ENCODE data around the gene MFN2.

Gene MFN2

DNA sequence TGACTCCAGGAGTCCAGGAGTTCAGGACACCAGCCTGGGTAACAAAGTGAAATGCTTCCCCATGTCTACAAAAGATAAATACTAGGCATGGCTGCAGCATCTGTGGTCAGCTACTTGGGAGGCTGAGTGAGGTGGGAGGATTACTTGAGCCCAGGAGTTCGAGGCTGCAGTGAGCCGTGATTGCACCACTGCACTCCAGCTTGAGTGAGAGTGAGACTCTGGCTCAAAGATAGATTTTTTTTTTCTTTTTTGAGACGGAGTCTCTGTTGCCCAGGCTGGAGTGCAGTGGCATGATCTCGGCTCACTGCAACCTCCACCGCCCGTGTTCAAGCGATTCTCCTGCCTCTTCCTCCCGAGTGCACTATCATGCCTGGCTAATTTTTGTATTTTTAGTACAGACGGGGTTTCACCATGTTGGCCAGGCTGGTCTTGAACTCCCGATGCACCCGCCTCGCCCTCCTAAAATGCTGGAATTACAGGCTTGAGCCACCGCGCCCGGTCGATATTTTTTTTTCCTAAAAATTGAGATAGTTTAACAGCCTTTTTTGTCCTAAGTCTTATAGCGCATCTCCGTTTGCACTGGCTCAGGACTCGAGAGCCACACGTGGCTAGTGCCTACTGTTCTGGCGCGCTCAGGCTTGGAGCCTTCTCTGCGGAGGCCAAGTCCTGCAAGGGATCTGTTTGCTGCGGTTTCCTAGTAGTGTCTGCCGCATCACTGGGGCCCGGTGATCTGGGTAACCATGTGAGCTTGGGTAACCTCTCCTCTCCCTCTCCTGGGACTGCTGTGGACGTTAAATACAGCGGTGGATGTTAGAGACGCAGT, 1.0 kb upstream of the MFN2 start:
- peaks cover 20% of the 10 kb centered on the region for H3K36me3 Mint-ChIP-seq (ENCODE audit: low read depth)
- H3K27ac Mint-ChIP-seq: peak overlapping the region; percentile 85
- peak overlapping the region; percentile 98 for H3K4me3 Mint-ChIP-seq
- H3K27me3 Mint-ChIP-seq (ENCODE audit: low read depth): no peaks in the 10 kb centered on the region
- peaks cover 39% of the 10 kb centered on the region for H3K4me1 Mint-ChIP-seq (ENCODE audit: low read depth)
- no peaks in the 10 kb centered on the region for H3K9me3 Mint-ChIP-seq

DNA sequence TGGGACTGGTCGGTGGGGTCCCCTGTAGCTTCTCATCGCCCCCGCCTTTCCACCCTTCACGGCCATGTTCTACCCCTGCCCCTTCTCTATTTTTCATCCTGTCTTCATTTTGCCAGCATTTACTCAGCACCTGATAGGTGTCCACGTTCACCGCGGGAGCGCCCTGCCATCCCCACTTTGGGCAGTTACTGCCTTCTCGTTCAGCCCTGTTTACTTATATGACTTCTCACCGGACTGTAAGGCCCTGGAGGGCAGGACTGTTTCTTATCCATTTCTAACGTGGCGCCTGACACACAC, 380 bp downstream of the MFN2 start:
- H3K27me3 Mint-ChIP-seq (ENCODE audit: low read depth): no peaks in the 10 kb centered on the region
- H3K36me3 Mint-ChIP-seq (ENCODE audit: low read depth): peaks cover 20% of the 10 kb centered on the region
- H3K27ac Mint-ChIP-seq: peak overlapping the region; percentile 98
- H3K9me3 Mint-ChIP-seq: no peaks in the 10 kb centered on the region
- peak overlapping the region; percentile 98 for H3K4me3 Mint-ChIP-seq
- peaks cover 32% of the 10 kb centered on the region for H3K4me1 Mint-ChIP-seq (ENCODE audit: low read depth)

DNA sequence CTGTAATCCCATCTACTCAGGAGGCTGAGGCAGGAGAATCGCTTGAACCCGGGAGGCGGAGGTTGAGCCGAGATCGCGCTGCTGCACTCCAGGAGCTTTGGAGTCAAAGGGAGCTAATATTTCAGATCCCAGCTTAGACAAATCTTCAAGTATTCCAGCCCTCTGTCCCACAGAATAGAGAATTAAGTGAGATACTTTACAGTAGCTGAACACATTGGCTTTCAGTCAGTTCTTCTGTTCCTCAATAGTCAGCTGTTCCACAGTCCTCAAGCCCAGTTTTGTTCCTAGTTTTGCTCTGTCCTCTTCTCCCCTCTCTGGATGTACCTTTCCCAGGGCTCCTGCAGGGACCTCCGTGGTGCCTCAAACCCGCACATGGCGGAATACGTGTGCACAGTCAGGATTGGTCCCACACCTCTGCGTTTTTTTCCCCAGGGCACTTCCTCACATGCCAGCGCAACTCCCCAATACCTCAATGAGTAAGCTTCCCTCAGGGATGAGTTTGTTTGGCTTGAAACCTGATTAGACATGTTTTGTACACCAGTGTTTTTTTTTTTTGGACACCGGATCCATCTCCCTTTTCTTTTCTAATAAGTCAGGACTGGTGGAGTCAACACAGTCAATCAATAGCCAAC, 1.2 kb downstream of the MFN2 start:
- H3K9me3 Mint-ChIP-seq: no peaks in the 10 kb centered on the region
- peak overlapping the region; percentile 98 for H3K27ac Mint-ChIP-seq
- H3K4me3 Mint-ChIP-seq: peak overlapping the region; percentile 98
- peaks cover 24% of the 10 kb centered on the region for H3K36me3 Mint-ChIP-seq (ENCODE audit: low read depth)
- no peaks in the 10 kb centered on the region for H3K27me3 Mint-ChIP-seq (ENCODE audit: low read depth)
- peaks cover 33% of the 10 kb centered on the region for H3K4me1 Mint-ChIP-seq (ENCODE audit: low read depth)

DNA sequence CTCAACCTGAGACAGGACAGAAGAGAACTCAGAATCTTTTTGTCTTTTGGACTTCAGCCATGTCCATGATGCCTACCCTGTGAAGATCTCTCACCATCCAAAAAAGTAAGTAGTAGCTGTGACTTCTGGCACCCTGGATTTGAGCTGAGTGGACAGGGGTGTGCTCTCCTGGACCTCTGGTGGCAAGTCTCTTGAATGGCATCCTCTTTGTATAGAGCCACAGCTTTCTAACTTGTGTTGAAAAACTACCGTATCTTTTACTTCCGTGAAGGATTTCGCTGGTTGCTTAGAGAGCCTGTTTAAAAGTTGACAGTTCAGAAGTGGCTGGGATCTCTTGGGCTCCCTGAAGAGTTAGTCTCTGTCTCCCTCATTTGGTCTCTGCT, 1.8 kb downstream of the MFN2 start:
- Mint-ChIP-seq H3K4me1 (ENCODE audit: low read depth) (peaks cover 33% of the 10 kb centered on the region), H3K9me3 (no peaks in the 10 kb centered on the region), H3K4me3 (peak overlapping the region; percentile 98), H3K27me3 (ENCODE audit: low read depth) (no peaks in the 10 kb centered on the region), H3K36me3 (ENCODE audit: low read depth) (peaks cover 24% of the 10 kb centered on the region), H3K27ac (peak overlapping the region; percentile 98)

DNA sequence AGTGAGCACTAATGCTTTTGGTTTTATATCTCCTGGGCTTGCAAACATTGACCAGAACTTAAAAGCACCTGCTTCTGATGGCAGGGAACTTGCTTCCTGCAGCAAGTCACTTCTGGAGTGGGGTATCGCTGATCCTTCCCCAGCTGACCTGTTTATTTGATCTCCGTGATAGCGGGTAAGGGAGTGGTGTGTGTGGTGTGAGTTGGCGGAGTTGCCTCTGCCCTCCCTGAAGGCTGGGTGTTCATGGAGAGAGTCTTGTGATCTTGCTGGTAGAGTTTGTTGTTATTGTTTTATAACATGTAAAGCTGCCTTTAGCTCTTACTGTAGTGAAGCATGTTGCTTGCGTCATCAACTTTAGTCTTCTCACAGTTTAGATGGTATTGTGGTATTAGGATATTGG, 3.9 kb downstream of the MFN2 start:
- H3K36me3 Mint-ChIP-seq (ENCODE audit: low read depth): peaks cover 27% of the 10 kb centered on the region
- H3K27ac Mint-ChIP-seq: no peak overlapping the region
- peaks cover 33% of the 10 kb centered on the region for H3K4me1 Mint-ChIP-seq (ENCODE audit: low read depth)
- no peaks in the 10 kb centered on the region for H3K9me3 Mint-ChIP-seq
- H3K4me3 Mint-ChIP-seq: no peak overlapping the region
- no peaks in the 10 kb centered on the region for H3K27me3 Mint-ChIP-seq (ENCODE audit: low read depth)

DNA sequence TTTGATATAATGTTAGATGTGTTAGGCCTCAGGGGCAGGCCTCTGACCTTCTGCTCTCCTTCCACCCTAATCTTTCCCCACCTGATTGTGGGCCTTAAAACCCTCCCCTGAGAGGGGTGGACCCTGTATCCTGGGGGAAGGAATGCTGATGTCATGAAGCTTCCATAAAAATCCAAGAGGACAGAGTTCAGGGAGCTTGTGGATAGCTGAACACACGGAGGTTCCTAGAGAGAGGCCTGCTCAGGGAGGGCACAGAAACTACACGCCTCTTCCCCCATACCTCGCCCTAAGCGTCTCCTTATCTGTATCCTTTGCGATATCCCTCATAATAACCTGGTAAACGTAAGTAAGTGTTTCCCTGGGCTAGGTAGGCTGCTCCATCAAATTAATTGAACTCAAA, 4.3 kb downstream of the MFN2 start:
- H3K27me3 Mint-ChIP-seq (ENCODE audit: low read depth): no peaks in the 10 kb centered on the region
- H3K4me1 Mint-ChIP-seq (ENCODE audit: low read depth): peaks cover 30% of the 10 kb centered on the region
- no peaks in the 10 kb centered on the region for H3K9me3 Mint-ChIP-seq
- H3K27ac Mint-ChIP-seq: no peak overlapping the region
- H3K4me3 Mint-ChIP-seq: no peak overlapping the region
- H3K36me3 Mint-ChIP-seq (ENCODE audit: low read depth): peaks cover 29% of the 10 kb centered on the region

DNA sequence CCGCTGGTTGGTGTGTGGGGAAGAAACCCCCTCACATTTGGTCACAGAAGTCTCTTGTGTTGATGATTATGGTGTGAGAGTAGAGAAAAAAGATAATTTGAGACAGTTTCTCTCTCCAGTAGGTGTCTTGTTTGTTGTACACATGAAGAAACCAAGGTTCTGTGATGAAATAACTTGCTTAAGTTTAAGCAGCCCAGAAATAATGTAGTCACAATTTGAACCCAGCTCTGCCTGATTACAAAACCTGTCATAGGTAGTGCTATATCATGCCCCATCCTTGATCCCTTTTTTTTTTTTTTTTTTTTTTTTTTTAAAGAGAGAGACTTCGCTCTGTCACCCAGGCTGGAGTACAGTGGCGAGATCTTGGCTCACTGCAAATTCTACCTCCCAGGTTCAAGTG, 4.9 kb downstream of the MFN2 start:
- Mint-ChIP-seq H3K9me3 (no peaks in the 10 kb centered on the region), H3K27me3 (ENCODE audit: low read depth) (no peaks in the 10 kb centered on the region), H3K36me3 (ENCODE audit: low read depth) (peaks cover 31% of the 10 kb centered on the region), H3K4me3 (no peak overlapping the region), H3K4me1 (ENCODE audit: low read depth) (peaks cover 27% of the 10 kb centered on the region), H3K27ac (no peak overlapping the region)

DNA sequence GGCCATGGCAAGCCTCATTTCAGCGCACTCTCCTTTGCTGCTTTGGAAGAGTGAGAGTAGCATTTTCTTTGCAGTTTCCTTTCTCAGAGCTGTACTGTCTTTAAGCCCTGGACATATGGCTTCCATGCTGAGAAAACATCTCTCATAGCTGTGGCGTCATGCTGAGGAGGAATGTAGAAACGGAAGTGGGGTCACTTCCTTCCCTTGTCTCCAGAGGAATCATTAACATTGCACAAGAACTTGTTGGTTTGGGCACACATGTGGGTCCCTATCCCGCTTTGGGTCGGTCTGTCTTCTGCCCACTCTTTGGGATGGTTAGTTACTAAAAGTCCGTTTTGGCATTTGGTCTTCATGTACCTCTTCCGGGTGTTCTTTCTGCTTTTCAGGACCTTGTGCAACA, 5.6 kb downstream of the MFN2 start:
- H3K27ac Mint-ChIP-seq: no peak overlapping the region

DNA sequence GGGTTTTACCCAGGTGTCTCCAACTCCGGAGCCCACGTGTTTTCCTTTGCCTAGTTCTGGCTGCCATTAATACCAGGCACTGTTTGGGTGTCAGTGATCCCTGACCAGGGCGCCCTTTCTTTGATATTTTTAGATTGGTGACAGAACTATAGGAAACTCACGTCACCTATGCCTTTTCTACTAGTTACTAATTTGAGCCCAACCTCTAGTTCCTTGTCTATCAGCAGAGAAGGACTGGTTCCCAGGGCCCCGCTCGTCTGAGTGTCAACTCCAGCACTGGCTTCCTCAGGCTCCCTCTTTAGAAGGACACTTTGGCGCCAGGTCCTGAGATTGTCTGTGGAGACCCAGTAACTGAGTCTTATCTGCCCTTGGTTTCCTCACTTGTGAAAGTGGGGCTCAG, 9.4 kb downstream of the MFN2 start:
- H3K36me3 Mint-ChIP-seq (ENCODE audit: low read depth): peaks cover 32% of the 10 kb centered on the region
- no peaks in the 10 kb centered on the region for H3K9me3 Mint-ChIP-seq
- no peak overlapping the region for H3K27ac Mint-ChIP-seq
- H3K4me1 Mint-ChIP-seq (ENCODE audit: low read depth): peaks cover 5% of the 10 kb centered on the region
- no peaks in the 10 kb centered on the region for H3K27me3 Mint-ChIP-seq (ENCODE audit: low read depth)
- no peak overlapping the region for H3K4me3 Mint-ChIP-seq

More for the DNA sequence above, 5.6 kb downstream of the MFN2 start:
- Mint-ChIP-seq H3K27me3 (ENCODE audit: low read depth) (no peaks in the 10 kb centered on the region), H3K4me1 (ENCODE audit: low read depth) (peaks cover 29% of the 10 kb centered on the region), H3K4me3 (no peak overlapping the region), H3K36me3 (ENCODE audit: low read depth) (peaks cover 36% of the 10 kb centered on the region), H3K9me3 (no peaks in the 10 kb centered on the region)

DNA sequence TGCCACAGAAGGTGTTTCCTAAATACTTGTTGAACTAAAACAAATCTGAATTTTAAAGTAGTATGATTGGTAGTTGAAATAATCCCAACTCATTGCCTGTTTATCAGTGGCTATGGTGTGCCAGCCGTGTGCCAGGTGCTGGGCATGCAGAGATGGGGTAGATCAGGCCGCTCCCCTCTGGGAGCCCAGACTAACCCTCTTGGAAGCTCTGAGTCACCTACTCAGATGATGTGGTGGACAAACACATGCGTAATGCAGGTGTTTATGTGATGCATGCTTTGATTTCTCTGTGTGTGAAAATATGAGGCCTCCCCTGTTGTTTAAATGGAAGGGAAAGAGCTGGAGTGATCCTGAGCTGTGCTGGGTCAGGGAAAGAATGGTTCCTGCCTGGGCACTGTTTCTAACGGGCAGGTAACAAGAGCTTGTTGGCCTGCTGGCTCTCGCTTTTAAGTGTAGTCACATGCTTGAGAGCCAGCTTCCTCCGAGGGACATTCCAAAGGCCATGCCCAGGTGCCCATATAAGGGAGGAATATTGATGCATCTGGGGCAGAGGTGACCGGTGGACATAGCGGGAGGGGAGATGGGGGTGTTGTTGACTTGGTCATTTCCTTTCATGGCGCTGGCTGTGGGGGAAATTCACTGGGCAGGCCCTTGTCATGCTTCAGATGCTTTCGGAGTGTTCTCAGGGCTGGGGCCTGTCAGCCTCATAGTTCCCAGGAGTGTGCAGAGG, 10.2 kb downstream of the MFN2 start:
- H3K36me3 Mint-ChIP-seq (ENCODE audit: low read depth): peaks cover 28% of the 10 kb centered on the region
- no peaks in the 10 kb centered on the region for H3K27me3 Mint-ChIP-seq (ENCODE audit: low read depth)
- H3K27ac Mint-ChIP-seq: no peak overlapping the region
- H3K4me3 Mint-ChIP-seq: no peak overlapping the region
- peaks cover 5% of the 10 kb centered on the region for H3K4me1 Mint-ChIP-seq (ENCODE audit: low read depth)
- H3K9me3 Mint-ChIP-seq: no peaks in the 10 kb centered on the region

DNA sequence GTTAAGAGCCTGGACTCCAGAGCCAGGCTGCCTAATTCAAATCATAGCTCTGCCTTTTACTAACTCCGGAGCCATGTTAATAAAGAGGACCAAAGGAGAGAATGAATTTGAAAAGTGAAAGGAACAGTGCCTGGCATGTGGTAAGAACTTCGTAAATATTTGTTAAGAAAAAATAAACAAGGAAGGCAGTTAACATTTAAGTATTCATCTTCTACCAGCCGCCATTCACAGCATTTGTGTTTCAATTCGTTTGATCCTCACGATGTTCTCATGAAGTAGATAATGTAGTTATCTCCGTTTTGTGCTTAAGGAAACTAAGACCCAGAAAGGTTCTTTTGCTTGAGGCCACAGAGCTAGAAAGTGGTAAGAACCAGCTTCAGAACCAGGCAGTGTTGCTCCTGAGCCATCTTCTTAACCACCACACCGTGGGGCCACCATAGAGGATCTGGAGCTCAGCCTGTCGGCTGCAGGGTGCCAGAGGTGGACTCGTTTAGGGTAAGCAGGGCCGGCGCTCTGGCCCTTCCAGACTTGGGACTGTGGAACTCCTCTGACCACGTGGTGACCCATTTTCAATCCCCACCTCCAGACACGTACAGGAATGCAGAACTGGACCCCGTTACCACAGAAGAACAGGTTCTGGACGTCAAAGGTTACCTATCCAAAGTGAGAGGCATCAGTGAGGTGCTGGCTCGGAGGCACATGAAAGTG, 11.9 kb downstream of the MFN2 start:
- Mint-ChIP-seq H3K27ac (no peak overlapping the region), H3K36me3 (ENCODE audit: low read depth) (peaks cover 31% of the 10 kb centered on the region)

DNA sequence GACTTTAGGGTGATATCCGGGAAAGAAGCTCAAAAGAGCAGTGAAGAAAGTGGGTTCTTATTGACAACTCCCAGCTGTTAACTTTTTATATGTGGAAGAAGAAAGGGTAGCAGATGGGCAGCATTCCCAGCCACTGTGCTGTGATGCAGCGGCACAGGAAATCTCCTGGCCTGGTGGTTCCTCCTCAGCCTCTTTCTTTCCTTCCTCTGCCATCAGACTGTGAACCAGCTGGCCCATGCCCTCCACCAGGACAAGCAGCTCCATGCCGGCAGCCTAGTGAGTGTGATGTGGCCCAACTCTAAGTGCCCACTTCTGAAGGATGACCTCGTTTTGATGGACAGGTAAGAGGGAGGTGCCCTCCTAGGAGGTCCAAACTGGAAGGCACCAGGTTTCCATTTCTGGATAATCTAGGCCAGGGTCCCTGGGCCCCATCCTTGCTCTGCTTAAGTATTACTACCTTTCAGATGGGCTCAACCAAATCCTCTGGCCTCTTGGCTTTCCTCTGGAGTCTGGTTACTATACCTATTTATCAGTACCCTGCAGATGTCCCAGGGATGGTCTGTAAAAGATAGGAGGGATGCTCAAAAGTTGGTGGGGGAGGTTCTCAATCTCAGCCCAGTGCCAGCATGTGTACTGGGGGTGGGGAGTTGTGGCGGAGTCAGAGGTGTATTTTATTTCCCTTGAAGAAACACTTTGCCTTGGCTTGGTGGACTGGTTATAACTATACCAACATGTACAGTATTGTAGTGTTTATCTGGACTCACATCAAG, 17.0 kb downstream of the MFN2 start:
- H3K9me3 Mint-ChIP-seq: no peaks in the 10 kb centered on the region
- no peak overlapping the region for H3K4me3 Mint-ChIP-seq
- H3K36me3 Mint-ChIP-seq (ENCODE audit: low read depth): peaks cover 34% of the 10 kb centered on the region
- peaks cover 5% of the 10 kb centered on the region for H3K4me1 Mint-ChIP-seq (ENCODE audit: low read depth)
- no peaks in the 10 kb centered on the region for H3K27me3 Mint-ChIP-seq (ENCODE audit: low read depth)
- no peak overlapping the region for H3K27ac Mint-ChIP-seq

More for the DNA sequence above, 11.9 kb downstream of the MFN2 start:
- Mint-ChIP-seq H3K9me3 (no peaks in the 10 kb centered on the region), H3K4me3 (no peak overlapping the region), H3K27me3 (ENCODE audit: low read depth) (no peaks in the 10 kb centered on the region), H3K4me1 (ENCODE audit: low read depth) (peaks cover 2% of the 10 kb centered on the region)

DNA sequence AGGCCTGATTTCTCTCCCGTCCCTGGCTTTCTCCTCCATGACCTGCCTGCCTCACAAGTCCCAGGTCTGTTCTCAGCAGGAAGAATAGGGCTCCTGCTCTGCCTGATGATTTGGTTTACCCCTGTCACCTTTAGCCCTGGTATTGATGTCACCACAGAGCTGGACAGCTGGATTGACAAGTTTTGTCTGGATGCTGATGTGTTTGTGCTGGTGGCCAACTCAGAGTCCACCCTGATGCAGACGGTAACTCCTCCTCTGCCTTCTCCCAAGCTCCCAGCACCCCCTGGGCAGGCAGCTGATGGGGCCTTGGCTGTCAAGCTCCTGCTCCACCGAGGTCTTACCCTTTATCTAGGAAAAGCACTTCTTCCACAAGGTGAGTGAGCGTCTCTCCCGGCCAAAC, 18.4 kb downstream of the MFN2 start:
- H3K4me1 Mint-ChIP-seq (ENCODE audit: low read depth): peaks cover 5% of the 10 kb centered on the region
- no peak overlapping the region for H3K27ac Mint-ChIP-seq

DNA sequence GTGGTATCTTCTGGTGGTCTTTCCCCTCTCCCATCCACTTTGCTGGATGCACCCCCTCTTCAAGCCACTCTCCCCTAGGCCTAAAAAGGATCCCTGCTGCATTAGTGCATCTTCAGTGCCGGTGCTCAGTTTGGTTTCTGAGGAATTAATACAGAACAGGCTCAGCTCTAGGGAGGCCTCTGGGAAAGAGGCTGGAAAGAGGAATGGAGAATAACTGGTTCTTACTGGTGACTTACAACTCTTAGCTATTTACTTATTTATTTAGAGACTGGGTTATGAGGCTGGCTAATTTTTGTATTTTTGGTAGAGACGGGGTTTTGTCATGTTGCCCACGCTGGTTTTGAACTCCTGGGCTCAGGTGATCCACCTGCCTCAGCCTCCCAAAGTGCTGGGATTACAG, 19.0 kb downstream of the MFN2 start:
- Mint-ChIP-seq H3K9me3 (no peaks in the 10 kb centered on the region), H3K36me3 (ENCODE audit: low read depth) (peaks cover 45% of the 10 kb centered on the region), H3K27me3 (ENCODE audit: low read depth) (no peaks in the 10 kb centered on the region), H3K4me3 (no peak overlapping the region), H3K27ac (no peak overlapping the region), H3K4me1 (ENCODE audit: low read depth) (peaks cover 5% of the 10 kb centered on the region)

More for the DNA sequence above, 18.4 kb downstream of the MFN2 start:
- no peaks in the 10 kb centered on the region for H3K9me3 Mint-ChIP-seq
- no peak overlapping the region for H3K4me3 Mint-ChIP-seq
- H3K27me3 Mint-ChIP-seq (ENCODE audit: low read depth): no peaks in the 10 kb centered on the region
- peaks cover 41% of the 10 kb centered on the region for H3K36me3 Mint-ChIP-seq (ENCODE audit: low read depth)

Data from T-helper 1 cell treated with Interleukin-12 subunit alpha and Interleukin-12 subunit beta and Interleukin-4 antibody, amounts not matched to agents 30 μg/mL and 1 μg/mL, for 36 hours (primary cell).